Activated CD4-positive, alpha-beta T cell treated with anti-CD3 and anti-CD28 coated beads, Interleukin-2, amount 50 U/mL, for 4 hours (primary cell): ENCODE results near the gene CACNA1S.

ENCODE experiments used
- DNase-seq, 2 experiments: peaks; one replicate each; pipeline ENCODE4 v3.0.0-alpha.2; 2020

The CACNA1S gene

DNA sequence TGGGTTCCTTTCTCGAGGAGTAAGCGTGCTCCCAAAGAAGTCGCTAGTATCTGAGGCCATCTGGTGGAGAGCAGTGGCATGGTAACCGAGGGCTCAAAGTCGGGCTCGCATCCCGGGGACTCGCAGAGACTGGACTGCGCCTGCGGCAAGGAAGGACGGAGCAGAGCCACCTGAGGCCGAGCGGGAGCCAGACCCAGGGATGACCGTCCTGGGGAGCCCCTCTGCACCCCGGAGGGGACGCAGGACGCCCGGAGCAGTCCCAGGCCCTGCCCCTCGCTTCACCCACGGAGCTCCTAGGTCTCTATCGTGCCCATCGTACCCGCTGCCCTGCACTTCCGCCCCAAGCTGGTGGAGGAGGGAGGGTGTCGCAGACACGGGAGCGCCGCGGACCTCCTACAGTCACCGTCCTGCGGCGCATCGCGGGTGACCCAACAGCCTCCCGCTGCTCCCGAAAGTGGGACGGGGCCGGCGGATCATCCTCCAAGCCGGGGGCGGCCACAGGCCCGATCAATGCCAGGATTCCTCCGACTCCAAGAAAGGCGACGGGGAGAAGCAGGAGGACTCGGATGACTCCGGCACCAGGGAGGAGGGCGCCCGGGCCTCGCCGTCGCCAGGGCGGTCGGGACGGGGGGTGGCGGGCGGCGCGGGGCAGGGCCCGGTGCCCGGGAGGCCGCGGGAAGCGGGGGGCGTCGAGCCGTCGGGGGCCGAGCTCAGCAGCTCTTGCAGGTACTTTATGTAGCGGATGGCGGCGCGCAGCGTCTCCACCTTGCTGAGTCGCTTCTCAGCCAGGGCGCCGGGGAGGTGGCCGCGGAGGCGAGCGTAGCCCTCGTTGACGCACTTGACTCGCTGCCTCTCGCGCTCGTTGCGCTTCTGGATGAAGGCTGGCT, 2.3 kb upstream of the CACNA1S start:
- peak; percentile 65 to 68 for DNase-seq

GRCh38 chr1:201113451-201114244, 1.4 kb upstream of the CACNA1S start:
- no peak for DNase-seq

- DNase-seq: no peak
These were observed 700 bp upstream of the CACNA1S start for GRCh38 chr1:201112926-201113325.

- DNase-seq: no peak
These were observed 554 bp downstream of the CACNA1S start for GRCh38 chr1:201111672-201112071.

- no peak for DNase-seq
These were observed 1.1 kb downstream of the CACNA1S start for GRCh38 chr1:201111156-201111555.

GRCh38 chr1:201110616-201111015, 1.6 kb downstream of the CACNA1S start:
- DNase-seq: no peak

DNA sequence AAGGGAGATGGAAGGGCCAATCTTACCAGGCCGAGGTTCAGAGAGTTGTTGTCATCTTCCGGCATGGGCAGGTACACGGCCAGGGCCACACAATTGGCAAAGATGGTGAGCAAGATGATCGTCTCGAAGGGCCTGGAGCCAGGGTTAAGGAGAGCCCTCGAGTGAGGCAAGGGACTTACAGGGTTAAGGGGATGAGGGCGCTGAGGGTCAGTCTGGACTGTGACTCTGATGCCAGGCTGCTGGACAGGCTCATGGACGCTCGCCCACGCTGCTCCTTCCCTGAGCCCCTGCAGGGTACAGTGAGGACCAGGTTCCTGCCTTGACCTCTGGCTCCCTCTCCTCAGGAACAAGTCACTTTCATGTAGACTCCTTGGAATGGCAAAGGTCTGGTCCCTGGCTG, 2.1 kb downstream of the CACNA1S start:
- DNase-seq: no peak

DNA sequence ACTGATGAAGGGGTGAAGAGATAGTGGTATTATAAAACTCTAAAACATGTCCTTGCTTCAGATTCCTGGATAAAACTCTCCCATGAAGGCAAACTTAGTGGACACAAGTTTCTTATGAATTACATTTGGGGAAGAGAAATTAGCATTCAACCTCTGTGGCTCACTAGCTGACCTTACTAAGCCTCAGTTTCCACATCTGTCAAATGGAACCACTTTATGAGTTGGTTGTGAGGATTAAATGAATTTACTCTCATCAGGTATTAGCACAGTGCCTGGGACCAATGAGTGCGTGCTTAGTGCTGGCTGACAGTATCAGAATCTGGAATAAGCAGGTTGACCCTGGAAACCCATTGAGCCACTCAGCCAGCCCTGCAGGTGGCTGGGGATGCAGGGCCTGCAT, 2.6 kb downstream of the CACNA1S start:
- DNase-seq: no peak

DNA sequence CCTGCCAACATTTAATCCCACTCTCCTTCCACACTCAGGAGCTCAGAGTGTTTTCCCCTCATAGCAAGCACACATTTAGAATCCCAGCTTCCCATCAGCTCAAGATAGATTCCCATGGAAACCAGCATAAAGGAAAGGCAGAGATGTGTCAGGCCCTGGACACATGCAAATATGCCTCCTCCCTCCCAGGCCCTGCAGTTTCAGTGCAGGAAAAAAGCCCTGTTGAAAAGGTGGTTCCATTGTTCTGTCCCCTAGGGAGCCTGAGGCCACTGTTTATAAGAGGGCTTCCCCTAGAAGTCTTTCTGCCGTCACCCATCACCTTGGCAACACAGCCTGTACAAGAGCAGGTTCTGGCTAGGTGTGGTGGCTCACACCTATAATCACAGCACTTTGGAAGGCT, 3.6 kb downstream of the CACNA1S start:
- no peak for DNase-seq

DNA sequence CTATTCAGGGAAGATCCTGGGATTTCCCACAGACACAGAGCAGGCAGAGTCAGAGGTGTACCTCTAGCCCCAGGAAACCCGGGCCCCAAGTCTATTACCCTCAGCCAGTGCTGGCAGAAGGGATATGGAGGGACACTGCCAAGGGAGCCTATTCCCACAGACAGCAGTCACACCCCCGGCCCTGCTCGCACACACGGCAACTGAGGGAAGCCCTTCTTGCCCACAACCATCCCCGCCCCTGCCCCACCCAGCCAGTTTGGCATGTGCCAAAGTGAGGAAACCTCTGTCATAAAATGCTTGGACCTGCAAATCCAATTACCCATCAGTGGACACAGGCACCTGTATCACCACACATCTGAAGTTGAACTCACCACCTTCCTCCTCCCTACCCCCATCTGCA, 6.5 kb downstream of the CACNA1S start:
- DNase-seq: no peak

DNA sequence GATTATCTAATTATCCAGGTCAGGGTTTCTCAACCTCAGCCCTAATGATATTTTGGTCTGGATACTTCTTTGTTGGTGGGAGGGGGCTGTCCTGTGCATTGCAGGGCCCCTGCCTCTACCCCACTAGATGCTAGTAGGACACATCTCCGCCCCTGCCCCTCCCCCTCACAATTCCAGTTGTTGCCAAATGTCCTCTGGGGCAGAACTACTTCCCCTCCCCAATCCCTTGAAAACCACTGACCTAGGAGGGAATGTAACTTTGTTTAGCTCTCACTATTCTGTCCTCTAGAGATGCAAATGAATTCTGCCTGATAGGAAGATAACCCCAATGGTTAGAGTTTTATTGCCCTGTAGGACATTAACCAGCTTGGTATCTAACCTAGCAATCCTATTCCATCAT, 8.1 kb downstream of the CACNA1S start:
- DNase-seq: no peak

DNA sequence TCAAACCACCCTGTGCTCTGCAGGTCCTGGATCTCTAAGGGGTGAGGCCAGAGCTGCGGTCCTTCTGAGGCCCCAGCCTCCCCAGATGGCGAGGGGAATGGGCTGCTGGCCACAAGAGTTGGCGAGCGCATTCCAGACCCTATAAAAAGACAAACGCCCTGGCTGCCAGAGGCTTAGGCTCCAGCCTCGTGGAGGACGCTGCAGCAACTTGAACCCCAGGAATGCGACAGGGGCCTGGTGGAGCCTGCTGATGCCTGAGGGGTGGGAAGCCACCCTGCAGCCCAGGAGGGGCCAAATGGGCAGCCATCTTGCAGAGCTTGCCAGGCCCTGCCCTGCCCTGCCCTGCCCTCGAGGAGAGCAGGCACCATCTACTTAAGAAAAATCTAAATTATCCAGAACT, 8.6 kb downstream of the CACNA1S start:
- no peak for DNase-seq

GRCh38 chr1:201100169-201100930, 11.9 kb downstream of the CACNA1S start:
- no peak for DNase-seq

DNA sequence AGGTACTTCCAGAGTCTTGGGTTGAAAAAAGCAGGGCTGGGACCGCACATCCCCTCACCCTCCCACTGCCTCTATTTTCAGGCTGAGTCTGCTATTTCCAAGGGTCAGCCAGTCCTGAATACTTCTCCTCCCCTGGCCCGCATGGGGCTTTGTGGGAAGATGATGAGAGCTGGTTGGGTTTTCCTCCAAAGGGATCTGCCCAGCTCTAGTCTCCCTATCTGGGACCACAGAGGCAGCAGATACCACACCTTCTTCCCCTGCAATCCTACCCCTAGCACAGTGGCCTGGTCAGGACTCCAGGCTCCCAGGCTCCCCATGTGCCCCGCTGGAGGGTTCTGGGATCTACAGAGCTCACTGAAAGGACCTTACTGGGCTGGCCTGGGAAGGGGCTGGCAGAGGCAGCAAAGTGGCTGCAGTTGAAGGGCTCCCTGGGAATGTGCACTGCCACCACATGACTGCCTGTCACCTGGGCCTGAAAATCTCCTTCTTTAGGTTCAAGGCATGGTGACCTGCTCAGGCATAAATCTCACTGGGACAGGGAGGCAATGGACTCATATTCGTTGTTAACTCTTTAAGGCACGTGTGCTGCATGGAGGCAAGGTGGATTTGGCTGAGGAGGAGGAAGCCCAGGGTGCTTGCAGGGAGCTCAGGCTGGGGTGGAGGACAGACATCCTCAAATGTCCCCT, 13.1 kb downstream of the CACNA1S start:
- no peak for DNase-seq

- DNase-seq: no peak
These were observed 15.0 kb downstream of the CACNA1S start for GRCh38 chr1:201096977-201097856.

DNA sequence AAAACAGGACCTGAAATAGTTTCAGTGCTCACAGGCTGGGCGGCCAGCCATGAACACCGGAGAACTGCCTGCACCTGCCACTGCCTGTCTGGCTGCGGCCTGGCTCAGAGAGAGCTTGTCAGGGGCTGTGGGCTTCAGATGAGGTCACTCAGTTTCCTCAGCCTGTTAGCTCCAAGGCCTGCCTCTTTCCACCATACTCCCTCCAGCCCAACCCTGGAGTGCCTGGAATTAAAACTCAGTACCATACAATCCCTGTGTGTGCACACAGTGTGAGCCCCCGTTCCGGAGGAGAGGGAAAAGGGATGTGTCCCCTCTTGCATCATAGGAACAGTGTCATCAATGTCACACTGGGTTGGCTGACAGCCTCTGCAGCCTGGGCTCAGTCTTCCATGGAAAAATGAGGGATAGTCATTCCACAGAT, 16.2 kb downstream of the CACNA1S start:
- DNase-seq: no peak

DNA sequence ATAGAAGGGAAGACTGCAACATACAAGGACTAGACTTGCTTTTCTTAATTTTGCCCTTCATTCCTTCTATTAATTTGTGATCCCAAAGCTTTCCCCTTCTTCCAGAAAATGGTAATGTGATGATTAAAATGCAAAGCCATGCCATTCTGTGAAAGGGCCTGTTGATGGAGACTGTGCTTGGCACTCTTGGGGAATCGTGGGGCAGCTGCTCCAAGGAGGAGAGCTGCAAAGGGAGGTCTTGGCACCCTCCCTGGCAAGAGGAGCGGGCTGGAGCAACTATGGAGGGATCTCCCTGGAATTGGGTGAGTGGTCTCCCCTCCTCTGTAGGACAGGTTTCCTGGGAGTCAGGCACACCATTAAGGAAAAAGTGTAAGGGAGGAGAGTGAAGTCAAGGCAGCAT, 16.6 kb downstream of the CACNA1S start:
- no peak for DNase-seq

GRCh38 chr1:201094832-201095231, 17.4 kb downstream of the CACNA1S start:
- no peak for DNase-seq

DNA sequence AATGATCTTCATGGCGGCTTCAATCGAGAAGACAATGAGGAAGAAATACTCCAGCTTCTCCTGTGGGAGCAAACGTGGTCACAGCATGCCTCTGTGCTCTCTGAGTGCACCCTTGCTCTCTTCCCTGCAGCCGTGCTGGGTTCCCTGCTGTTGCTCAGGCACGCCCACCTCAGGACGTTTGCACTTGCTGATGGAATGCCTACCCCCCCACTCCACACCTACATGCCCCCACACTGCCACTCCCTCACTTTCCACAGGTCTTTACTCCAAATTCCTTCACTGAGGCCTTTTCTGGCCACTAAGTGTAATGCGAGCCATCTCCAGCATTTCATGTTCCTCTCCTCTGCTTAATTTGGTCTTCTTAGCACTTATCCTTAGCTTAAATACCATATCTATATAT, 18.3 kb downstream of the CACNA1S start:
- no peak for DNase-seq

GRCh38 chr1:201093561-201093960, 18.7 kb downstream of the CACNA1S start:
- DNase-seq: no peak

DNA sequence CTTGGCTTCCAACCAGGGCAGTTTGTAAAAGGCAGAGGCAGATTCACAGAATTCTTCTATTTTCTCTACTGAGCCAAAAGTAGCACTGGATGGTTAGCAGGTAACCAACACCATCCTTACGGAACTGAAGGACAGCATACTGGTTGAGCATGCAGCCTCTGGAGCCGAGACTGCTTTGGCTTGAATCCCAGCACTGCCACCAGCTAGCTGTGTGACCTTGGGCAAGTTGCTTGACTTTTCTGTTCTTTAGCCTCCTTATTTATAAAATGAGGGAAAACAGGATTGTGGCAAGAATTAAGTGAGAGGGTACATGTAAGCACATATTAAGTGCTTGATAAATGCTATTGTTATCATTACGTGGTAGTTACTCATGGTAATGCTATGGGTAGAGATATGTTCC, 19.5 kb downstream of the CACNA1S start:
- DNase-seq: no peak

GRCh38 chr1:201091256-201091655, 21.0 kb downstream of the CACNA1S start:
- no peak for DNase-seq
